ENCODE data around the gene MT3.

The MT3 gene

DNA sequence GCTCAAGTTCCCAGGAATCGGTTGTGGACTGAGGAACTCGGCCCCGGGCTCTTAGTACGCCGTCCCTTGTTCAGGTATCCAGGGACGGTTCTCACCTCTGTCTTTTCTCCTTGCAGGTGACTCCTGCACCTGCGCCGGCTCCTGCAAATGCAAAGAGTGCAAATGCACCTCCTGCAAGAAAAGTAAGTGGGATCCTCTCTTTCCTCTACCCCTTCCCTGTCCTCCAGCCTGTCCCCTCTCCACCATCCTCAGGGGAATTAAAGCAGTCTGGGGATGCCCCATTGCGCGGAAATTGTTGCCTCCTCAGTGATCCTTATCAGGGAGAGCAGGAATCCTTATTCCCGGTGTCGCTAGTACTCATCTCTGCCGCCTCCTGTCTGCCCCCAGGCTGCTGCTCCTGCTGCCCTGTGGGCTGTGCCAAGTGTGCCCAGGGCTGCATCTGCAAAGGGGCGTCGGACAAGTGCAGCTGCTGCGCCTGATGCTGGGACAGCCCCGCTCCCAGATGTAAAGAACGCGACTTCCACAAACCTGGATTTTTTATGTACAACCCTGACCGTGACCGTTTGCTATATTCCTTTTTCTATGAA lies 19.6 kb downstream of the MT3 start:
- no peak overlapping the region for H3K27ac ChIP-seq (ENCODE audit: low read depth, low read length)
- H3K27me3 ChIP-seq (ENCODE audit: control insufficient read depth, low read length): peaks cover 16% of the 10 kb centered on the region

GRCh38 chr16:56609463-56609921 lies 20.2 kb downstream of the MT3 start:
- peak overlapping the region; percentile 83 for H3K4me2 ChIP-seq (ENCODE audit: low read length)
- TF ChIP-seq EZH2phosphoT487 (IDR thresholded peaks at IDR 0.05; ENCODE audit: borderline replicate concordance, low read length) (no peak), CTCF (IDR thresholded peaks at IDR 0.05; ENCODE audit: low read depth, low read length, poor library complexity, severe bottlenecking) (no peak)
- no peaks in the 10 kb centered on the region for H3K9me3 ChIP-seq (ENCODE audit: control insufficient read depth, insufficient read depth, low read length)
- H3K27me3 ChIP-seq (ENCODE audit: control insufficient read depth, low read length): peaks cover 16% of the 10 kb centered on the region
- H3K9me2 ChIP-seq (replicated peaks; ENCODE audit: control insufficient read depth, low read length): no peaks in the 10 kb centered on the region
- H3K4me3 ChIP-seq (ENCODE audit: low read length): peak overlapping the region; percentile 68
- H3K36me3 ChIP-seq (ENCODE audit: control insufficient read depth, low read length): no peaks in the 10 kb centered on the region
- no peak overlapping the region for H3K27ac ChIP-seq (ENCODE audit: low read depth, low read length)
- H4K20me1 ChIP-seq (ENCODE audit: control insufficient read depth, insufficient read depth, low read depth, low read length): no peaks in the 10 kb centered on the region
- peaks cover 27% of the 10 kb centered on the region for H3K4me1 ChIP-seq (ENCODE audit: control insufficient read depth, low read length)
- H3F3A ChIP-seq (ENCODE audit: control insufficient read depth, insufficient read depth): no peaks in the 10 kb centered on the region
- H3K79me2 ChIP-seq (ENCODE audit: control insufficient read depth, low read length): no peaks in the 10 kb centered on the region

More for the DNA sequence above, 19.6 kb downstream of the MT3 start:
- no peaks in the 10 kb centered on the region for H3K36me3 ChIP-seq (ENCODE audit: control insufficient read depth, low read length)
- no peaks in the 10 kb centered on the region for H3F3A ChIP-seq (ENCODE audit: control insufficient read depth, insufficient read depth)
- peaks cover 27% of the 10 kb centered on the region for H3K4me1 ChIP-seq (ENCODE audit: control insufficient read depth, low read length)
- TF ChIP-seq CTCF (IDR thresholded peaks at IDR 0.05; ENCODE audit: low read depth, low read length, poor library complexity, severe bottlenecking): no peak
- no peak for TF ChIP-seq EZH2phosphoT487 (IDR thresholded peaks at IDR 0.05; ENCODE audit: borderline replicate concordance, low read length)
- H3K4me3 ChIP-seq (ENCODE audit: low read length): peak overlapping the region; percentile 68
- no peaks in the 10 kb centered on the region for H3K9me3 ChIP-seq (ENCODE audit: control insufficient read depth, insufficient read depth, low read length)
- H3K9me2 ChIP-seq (replicated peaks; ENCODE audit: control insufficient read depth, low read length): no peaks in the 10 kb centered on the region
- H3K79me2 ChIP-seq (ENCODE audit: control insufficient read depth, low read length): no peaks in the 10 kb centered on the region
- peak overlapping the region; percentile 83 for H3K4me2 ChIP-seq (ENCODE audit: low read length)
- H4K20me1 ChIP-seq (ENCODE audit: control insufficient read depth, insufficient read depth, low read depth, low read length): no peaks in the 10 kb centered on the region

DNA sequence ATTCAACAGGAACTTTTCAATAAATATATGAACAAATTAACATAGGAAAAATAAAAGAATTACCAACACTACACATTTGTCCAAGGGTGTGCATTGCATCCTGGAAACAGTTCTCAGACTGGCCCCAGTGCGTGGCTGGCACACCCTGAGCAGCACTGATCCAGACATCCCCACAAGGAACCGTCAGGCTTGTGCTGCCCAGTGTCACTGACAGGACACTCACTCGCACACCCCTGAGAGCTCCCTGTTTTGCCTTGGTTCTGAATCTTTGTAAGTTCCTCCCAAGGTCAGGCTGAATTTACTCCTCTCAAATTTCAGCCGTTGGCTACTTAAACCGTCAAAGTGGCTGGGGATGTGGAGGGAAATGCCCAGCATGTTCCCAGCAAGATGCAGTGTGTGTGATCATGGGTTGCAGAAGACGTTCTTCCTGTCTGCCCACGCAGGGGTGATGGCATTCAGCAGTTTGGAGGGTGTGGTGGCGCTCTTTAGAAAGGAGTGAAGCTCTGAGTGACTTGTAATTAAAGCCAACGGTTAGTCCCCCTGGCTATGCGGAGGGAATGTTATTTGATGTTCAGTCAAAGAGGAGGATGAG lies 20.8 kb downstream of the MT3 start:
- no peaks in the 10 kb centered on the region for H3K9me2 ChIP-seq (replicated peaks; ENCODE audit: control insufficient read depth, low read length)
- peaks cover 27% of the 10 kb centered on the region for H3K4me1 ChIP-seq (ENCODE audit: control insufficient read depth, low read length)
- TF ChIP-seq EZH2phosphoT487 (IDR thresholded peaks at IDR 0.05; ENCODE audit: borderline replicate concordance, low read length) (no peak), CTCF (IDR thresholded peaks at IDR 0.05; ENCODE audit: low read depth, low read length, poor library complexity, severe bottlenecking) (no peak)
- peak overlapping the region; percentile 68; the same call in 1 of the 2 replicates for H3K4me3 ChIP-seq (ENCODE audit: low read length)
- no peaks in the 10 kb centered on the region for H4K20me1 ChIP-seq (ENCODE audit: control insufficient read depth, insufficient read depth, low read depth, low read length)
- H3K36me3 ChIP-seq (ENCODE audit: control insufficient read depth, low read length): no peaks in the 10 kb centered on the region
- no peaks in the 10 kb centered on the region for H3F3A ChIP-seq (ENCODE audit: control insufficient read depth, insufficient read depth)
- no peak overlapping the region for H3K27ac ChIP-seq (ENCODE audit: low read depth, low read length)
- H3K9me3 ChIP-seq (ENCODE audit: control insufficient read depth, insufficient read depth, low read length): no peaks in the 10 kb centered on the region
- H3K79me2 ChIP-seq (ENCODE audit: control insufficient read depth, low read length): no peaks in the 10 kb centered on the region
- peak overlapping the region; percentile 83 for H3K4me2 ChIP-seq (ENCODE audit: low read length)
- H3K27me3 ChIP-seq (ENCODE audit: control insufficient read depth, low read length): peaks cover 18% of the 10 kb centered on the region

Data from DOHH2 (cell line).